NCI-H446 treated with DMSO at 0.1 percent for 48 hours (cell line): ENCODE data around the gene OR2K2.
"Not testable (repeated sequence)": the region's sequence is repeated elsewhere in the genome, so short reads cannot be mapped to it uniquely, and the experiment has no call there.

ENCODE experiments used
- DNase-seq: peaks from one replicate; lab custom pipeline; 2025; lab: John Stamatoyannopoulos, UW

Gene OR2K2

GRCh38 chr9:111297066-111297824 lies 32.8 kb downstream of the OR2K2 start:
- no peak for DNase-seq

- DNase-seq = no peak
These were observed 35.2 kb downstream of the OR2K2 start for GRCh38 chr9:111294691-111295451.

DNA sequence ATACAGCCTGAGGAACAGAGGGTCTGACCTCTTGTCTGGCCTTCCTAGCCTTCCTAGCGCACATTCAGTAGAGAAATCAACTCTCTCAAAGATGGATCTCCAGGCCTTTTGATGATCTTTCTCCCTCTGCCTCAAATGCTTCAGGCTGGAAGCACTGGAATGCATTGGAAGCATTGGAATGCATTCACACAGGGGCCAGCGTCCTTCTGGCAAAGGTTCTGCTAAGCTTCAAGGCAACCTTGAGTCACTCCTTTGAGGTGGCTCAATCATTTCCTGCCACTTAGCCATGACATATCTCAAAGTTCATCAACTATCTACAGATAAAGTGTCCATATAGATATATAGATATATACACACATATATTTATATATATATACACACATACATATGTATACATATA lies 42.9 kb downstream of the OR2K2 start:
- DNase-seq = no peak

DNA sequence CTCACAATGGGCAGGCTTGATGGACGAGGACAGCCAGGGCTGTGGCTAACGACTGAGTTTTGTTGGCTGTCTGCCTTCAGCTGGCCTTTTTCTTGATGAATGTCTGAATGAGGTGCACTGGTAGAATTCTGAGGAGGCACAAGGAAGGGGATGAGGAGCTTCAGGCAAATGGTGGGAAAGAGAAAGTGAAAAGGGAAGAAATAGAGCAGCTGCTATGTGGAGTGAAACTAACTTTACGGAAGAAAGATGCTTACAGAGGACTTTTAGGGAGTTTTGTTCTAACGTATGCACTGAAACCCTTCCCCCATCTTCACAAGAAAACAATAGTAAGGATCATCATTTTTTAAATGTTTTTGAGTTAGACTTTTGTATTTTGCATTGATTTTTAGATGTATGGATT lies 45.3 kb downstream of the OR2K2 start:
- DNase-seq = no peak

- no peak for DNase-seq
These were observed 47.2 kb downstream of the OR2K2 start for GRCh38 chr9:111282845-111283244.

DNA sequence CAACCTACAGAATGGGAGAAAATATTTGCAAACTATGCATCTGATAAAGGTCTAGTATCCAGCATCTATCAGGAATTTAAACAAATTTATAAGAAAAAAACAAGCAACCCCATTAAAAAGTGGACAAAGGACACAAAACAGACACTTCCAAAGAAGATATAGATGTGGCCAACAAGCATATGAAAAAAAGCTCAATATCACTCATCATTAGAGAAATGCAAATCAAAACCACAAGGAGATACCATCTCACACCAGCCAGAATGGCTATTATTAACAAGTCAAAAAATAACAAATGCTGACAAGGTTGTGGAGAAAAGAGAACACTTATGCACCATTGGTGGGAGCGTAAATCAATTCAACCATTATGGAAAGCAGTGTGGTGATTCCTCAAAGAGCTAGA lies 49.2 kb downstream of the OR2K2 start:
- not testable (repeated sequence) for DNase-seq
